EH (cell line): ENCODE data around the gene TTC38.
"Not testable (repeated sequence)": the region's sequence is repeated elsewhere in the genome, so short reads cannot be mapped to it uniquely, and the experiment has no call there.

Experiments used
- DNase-seq: peaks from one replicate; pipeline ENCODE4 v3.0.0-alpha.2; 2015; ENCODE audit warnings: low read depth

The TTC38 gene

DNA sequence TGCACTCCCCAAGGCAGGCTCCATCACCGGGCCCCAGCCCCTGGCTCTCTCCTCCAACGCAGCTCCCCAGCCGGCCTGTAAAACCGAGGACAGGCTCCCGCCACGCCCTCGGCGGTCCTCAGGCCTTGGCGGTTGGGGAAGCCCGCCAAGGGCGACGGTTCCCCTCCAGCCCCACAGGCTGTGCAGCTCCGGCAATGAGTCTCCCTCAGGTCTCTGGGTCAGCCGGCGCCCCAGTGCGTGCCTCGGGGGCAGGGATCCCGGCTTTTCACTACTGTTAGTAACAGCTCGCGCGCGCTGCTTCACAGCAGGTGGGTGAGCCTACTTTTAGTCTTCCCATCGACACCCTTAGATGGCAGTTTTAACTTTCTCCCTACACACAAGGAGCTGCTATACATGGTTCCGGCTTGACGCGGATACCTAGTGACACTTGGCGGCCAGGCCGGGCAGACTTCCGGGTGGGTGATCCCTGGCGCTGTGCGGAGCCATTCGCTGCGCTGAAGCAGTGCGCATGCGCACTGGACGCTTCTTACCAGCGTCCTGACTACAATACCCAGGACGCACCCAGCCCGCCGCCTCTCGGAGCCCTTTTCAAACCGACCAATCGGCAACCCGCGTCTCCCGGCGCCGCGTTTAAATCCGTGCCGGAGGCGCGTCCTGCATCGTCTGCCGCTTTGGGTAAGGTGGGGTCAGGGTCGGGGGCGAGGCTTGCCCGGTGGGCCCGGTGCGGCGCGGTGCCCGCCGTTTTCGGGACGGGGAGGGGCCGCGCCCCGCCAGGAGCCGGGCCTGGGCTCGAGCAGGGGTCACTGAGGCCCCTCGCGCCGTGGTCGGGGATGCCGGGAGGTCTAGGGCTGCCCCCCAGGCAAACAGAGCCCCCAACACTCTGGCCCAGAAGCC is 28.7 kb downstream of the TTC38 start, which contains the start of gene GTSE1:
Gene GTSE1 (plus strand): TSS at position 614 of the 894 bp plus-strand sequence. CDS start 531 bp downstream, outside the sequence.
- peak; percentile 98 for DNase-seq

DNA sequence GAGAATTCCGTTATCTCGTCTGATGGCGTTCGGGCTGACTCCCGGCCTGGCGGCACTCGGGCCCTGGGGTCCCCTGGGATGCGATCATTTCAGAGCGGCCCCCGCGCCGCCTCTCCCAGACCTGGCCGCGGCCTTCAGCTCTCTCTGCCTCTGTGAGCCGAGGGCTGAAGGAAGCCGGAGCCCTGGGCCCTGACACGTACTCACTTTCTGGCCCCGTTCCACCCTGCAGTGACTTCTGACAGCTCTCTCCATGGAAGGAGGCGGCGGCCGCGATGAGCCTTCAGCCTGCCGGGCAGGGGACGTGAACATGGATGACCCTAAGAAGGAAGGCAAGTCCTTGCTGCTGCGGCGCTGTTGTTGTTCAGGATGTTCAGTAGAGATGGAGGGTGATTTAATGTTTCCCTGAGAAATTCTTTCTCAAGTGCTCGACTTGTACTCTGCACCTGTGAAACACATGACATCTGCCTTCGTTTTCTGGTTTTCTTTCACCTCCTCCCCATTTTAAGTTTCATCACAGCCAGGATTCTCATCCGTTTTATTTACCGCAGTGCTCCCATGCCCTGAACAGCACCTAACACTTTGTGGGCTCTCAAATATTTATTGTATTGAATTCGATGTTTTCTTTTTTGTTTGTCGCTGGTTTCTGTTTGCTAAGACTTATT is 29.5 kb downstream of the TTC38 start:
- peak; percentile 68 for DNase-seq

DNA sequence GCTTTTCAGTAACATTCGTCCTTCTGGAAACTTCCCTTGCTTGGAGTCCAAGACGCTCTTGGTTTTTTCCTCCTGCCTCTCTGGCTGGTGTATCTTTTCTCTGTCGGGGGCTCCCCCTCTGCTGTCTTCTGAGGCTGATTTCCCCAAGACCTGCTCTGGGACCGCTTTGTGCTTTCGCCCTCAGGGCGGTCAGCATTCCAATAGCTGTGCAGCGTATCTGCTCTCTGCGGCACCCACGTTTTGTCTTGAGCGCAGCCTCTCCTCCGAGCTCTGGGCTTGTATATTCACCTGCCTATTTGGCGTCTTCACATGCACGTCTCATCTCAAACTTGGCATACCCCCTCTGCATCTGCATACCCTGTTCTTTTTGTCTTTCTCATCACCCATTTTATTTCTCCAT is 31.3 kb downstream of the TTC38 start:
- DNase-seq, result no peak

DNA sequence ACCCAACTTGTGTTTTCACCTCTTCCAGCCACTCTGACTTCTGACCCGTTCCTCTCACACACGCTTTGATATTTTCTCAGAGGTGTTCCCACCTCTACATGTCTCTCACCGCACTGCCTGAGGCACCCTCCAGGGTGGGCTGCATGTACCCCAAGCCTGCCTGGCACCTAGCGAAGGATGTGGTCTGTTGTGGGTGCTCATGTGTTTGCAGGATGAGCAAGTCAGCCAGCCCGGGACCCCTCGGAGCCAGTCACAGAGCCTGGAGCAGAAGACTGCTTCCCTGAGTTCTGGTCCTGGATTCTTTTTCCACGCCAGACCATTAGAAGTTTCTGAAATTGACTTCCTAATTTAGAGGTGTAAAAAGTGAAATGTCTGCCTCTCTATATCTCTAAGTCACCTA is 32.7 kb downstream of the TTC38 start:
- DNase-seq, result no peak

DNA sequence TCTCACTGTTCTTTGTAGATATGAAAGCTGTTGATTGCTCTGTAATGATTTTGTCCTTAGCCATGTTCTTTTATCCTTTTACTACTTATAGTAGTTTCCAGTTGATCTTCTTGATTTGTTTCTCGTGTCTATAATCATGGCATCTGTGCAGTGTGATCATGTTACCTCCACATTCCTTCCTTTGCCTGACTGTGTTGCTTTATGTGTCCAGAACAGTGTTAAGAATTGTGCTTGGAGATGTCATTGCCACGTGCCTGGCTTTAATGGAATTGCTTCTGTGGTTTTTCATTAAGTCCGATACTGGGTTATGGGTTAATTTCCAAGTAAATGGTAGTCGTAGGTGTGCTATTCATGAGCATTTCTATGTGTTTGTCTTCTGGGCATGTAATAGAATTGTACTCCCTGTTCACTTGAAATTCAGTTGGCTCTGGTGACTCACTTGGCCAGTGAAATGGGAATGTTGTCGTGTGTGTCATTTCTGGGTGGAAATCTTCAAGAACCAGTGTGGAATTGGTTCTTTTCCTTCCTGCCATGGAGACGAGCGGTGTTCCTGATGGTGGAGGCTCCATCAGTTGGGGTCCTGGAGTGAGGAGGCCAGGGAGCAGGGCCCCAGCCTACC is 35.6 kb downstream of the TTC38 start:
- peak; percentile 56 for DNase-seq

DNA sequence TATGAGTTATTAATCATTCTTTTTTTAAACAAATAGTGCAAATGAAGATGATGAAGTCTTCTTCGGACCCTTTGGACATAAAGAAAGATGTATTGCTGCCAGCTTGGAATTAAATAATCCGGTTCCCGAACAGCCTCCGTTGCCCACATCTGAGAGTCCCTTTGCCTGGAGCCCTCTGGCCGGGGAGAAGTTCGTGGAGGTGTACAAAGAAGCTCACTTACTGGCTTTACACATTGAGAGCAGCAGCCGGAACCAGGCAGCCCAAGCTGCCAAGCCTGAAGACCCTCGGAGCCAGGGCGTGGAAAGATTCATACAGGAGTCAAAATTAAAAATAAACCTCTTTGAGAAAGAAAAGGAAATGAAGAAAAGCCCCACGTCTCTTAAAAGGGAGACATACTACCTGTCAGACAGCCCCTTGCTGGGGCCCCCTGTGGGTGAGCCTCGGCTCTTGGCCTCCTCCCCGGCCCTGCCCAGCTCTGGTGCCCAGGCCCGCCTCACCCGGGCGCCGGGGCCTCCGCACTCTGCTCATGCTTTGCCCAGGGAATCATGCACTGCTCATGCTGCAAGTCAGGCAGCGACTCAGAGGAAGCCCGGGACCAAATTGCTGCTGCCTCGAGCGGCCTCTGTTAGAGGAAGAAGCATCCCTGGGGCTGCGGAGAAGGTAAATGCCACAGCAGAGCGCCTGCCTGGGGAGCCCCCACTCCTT is 40.6 kb downstream of the TTC38 start:
- DNase-seq, result no peak

DNA sequence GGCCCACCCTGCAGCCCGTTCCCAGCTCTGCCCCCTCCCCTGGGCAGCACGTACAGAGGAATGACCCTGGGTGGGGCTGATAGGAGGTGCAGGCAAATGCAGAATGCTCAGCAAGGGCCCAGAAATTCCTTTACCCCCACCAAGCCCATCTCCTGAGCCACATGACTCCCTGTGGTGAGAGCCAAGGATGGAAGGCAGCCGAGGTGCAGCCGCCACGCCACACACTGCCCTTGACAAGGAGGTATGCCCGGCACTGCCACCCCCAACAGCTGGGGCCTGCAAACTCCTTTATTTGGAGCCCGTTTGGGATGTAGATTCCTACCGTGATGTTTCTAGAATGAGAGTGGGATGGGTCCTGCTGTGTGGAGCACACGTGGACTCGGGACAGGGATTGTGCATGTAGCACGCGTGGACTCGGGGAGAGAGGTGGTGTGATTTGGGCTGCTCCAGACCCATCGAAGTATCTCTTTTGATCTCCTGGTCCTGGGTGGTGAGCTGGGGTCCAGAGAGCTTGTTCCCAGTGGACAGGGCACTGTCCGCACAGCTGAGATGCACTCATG is 41.8 kb downstream of the TTC38 start:
- DNase-seq, result no peak

DNA sequence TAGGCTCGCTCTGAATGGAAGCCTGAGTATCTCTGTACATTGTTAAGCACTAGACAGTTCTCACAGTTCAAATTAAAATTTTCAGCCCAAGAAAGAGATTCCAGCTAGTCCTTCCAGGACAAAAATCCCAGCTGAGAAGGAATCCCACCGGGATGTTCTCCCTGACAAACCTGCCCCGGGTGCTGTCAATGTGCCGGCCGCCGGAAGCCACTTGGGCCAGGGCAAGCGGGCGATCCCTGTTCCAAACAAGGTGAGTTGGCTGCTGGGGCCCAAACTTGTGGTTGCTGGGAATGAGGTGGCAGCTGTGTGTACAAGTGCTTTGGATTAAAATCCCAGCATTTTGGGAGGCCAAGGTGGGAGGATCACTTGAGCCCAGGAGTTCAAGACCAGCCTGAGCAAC is 44.2 kb downstream of the TTC38 start:
- DNase-seq, result no peak

DNA sequence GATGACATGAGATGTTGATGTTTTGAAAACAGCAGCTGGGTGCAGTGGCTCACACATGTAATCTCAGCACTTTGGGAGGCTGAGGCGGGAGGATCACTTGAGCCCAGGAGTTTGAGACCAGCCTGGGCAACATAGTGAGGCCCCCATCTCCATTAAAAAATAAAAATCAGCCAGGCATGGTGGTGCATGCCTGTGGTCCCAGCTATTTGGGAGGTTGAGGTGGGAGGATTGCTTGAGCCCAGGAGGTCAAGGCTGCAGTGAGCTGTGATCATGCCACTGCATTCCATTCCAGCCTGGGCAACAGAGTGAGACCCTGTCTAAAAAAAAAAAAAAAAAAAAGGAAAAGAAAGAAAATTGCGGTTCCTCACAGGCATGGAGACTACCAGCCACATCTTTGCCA is 45.0 kb downstream of the TTC38 start:
- not testable (repeated sequence) for DNase-seq

DNA sequence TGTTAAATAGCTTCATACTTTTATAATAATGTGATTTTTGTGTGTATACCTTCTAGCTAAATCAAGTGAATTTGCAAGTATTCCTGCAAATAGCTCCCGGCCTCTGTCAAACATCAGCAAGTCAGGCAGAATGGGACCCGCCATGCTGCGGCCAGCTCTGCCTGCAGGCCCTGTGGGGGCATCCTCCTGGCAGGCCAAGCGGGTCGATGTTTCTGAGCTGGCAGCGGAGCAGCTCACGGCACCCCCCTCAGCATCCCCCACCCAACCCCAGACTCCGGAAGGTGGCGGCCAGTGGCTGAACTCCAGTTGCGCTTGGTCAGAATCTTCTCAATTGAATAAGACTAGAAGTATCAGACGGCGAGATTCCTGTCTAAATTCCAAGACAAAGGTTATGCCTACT is 48.2 kb downstream of the TTC38 start:
- no peak for DNase-seq

DNA sequence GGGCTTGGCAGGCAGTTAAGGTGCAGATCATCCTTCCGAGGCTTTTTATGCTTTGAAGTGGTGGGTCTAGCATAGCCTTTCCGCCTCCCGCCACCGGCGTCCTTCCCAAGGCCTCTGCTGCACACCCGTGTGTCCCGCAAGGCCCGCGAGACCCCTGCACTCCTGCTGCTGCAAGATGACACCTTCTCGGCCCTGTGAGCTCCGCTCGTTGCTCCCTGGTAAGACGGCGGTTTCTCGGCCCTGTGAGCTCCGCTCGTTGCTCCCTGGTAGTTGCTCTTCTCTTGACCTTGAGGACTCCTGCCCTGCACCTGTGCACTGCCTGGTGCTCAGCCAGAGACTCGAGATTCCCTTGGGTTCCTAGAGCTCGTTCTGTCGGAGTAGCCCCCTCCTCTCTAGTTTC is 49.8 kb downstream of the TTC38 start:
- DNase-seq, result no peak

DNA sequence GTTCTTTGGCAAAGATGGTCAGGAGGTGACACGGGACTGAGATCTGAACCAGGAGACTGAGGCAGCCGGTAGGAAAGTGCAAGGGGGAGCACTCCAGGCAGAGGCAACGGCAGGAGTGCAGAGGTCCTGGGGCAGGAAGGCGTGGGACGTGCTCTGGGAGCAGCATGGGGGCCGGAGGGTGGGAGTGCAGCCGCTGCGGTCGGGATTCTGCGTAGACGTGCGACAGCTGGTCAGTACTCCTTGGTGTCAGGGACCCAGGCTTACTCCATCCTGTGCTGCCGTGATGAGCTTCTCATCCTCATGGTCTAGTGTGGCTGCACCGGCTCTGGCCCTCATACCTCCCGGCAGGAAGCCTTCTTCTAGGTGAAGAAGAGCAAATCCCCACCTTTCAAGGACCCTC is 50.8 kb downstream of the TTC38 start:
- DNase-seq, result no peak

DNA sequence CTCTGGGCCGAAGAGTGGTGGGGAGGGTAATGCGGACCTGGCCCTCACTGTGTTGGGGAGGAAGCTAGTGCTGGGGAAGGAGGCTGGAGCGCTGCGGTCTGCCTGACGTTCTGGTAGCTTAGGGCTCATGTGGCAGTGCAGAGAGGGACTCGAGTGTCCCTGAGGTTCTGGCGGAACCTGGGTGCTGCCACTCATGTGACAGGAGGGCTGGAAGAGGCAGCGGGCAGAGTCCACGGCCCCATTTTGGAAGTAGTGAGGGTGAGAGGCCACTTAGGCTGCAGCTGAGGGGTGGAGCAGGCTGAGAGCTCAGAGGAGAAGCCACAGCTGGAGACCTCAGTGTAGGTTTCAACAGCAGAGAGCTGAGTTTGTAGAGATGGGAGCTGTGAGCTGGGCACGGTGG is 51.5 kb downstream of the TTC38 start:
- no peak for DNase-seq

DNA sequence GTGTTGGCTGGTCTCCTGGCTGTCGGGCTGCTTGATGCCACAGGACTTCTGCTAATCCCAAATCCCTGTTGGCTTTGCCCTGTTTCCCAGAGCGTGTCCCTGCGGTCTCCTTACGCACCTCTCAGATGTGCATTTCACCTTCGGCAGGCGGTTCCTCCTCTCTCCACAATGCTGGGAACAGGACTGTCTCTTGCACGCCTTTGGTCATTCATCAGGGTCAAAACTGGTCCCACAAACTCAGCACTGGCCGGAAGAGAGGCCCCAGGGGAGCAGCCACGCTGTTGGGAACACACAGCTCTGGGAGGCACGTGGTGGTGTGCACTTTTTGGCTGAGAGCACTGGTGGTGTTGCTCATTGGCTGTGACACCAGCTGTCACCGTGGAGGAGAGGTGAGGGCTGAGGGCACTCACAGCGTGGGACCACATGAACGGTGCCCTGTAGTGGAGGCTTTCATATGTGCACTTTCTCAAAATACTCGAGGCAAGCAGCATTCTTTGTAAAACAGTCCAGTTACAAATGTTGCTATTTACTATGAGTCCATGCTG is 52.4 kb downstream of the TTC38 start:
- DNase-seq, result no peak

DNA sequence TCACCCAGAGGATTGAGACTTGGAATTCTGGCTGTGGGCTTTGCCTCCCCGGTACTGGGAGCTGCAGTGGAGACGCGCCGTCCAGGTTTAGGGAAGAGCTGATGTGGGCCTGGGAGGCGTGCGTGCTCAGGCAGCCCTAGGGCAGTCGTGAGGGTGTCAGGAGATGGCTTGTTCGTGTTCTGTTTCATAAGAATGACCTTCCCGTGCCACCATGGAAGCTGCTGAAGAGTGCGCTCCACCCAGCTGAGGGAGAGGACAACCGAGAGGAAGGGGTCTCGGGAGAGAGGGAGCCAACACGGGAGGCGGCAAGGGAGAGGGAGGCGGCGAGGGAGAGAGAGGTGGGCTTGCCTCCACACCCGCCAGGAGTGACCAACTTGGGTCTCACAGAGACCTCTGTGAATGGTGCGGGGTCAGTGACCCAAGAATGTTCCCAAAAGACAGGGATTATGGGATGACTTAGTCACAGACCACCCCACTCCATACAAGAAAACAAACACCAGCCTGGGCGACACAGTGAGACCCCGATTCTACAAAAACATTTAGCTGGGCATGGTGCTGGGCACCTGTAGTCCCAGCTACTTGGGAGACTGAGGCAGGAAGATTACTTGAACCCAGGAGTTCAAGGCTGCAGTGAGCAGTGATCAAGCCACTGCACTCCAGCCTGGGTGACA is 53.0 kb downstream of the TTC38 start:
- no peak for DNase-seq

DNA sequence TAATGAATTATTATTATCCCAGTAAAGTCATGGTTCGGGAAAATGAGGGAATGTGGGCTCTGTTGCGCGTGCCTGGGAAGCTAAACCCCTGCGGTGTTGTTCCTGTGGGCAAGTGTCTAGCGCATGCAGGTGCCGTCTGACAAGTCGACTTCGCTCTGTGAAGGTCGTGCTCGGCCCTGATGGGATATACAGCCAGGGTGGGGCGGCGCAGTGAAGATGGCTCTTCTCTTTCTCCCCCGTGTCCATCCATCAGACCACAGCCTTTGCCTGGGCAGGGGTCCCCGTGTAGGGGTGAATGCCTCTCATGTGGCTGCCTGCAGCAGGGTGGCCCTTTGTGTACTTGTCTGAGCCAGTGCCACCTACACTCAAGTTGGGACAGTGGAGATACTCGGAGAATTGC is 54.9 kb downstream of the TTC38 start:
- no peak for DNase-seq

DNA sequence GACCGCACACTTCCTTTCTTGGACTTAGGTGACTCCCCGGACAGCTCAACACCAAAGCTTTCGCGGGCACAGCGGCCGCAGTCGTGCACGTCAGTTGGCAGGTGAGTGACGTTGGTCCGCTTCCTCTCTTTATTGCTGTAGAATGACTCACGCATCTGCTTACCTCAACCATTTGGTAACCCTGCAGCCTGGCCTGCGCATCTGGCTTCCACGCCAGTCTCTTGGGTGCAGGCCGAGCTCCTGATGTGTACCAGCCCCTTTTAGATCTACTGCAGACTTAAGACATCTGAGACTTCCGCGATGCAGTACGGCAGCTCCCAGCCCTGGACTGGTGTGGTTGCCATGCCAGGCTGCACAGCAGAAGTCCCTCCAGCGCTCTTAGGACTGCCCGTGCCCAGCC is 55.4 kb downstream of the TTC38 start:
- DNase-seq, result no peak

DNA sequence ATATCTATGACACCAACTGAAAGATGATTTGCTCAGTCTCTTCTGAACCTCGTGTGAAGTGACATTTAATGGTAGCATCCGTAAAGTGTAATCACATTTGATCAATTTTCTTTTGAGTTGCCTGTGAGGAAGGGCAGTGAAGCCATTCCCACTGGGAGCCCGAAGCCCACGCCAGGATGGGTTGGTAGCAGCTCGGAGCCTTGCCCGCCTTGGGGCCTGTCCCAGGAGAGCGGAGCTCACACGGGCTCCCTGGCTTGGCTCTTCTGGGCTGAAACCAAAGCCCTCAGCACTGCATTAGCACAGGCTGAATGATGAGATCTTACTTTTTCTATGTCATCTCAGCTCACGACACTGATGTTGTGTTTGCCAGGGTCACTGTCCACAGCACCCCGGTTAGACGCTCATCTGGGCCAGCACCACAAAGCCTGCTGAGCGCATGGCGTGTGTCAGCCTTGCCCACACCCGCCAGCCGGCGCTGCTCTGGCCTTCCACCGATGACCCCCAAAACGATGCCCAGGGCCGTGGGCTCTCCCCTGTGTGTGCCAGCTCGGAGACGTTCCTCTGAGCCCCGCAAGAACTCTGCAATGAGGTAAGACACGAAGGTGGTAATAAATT is 58.4 kb downstream of the TTC38 start:
- no peak for DNase-seq

DNA sequence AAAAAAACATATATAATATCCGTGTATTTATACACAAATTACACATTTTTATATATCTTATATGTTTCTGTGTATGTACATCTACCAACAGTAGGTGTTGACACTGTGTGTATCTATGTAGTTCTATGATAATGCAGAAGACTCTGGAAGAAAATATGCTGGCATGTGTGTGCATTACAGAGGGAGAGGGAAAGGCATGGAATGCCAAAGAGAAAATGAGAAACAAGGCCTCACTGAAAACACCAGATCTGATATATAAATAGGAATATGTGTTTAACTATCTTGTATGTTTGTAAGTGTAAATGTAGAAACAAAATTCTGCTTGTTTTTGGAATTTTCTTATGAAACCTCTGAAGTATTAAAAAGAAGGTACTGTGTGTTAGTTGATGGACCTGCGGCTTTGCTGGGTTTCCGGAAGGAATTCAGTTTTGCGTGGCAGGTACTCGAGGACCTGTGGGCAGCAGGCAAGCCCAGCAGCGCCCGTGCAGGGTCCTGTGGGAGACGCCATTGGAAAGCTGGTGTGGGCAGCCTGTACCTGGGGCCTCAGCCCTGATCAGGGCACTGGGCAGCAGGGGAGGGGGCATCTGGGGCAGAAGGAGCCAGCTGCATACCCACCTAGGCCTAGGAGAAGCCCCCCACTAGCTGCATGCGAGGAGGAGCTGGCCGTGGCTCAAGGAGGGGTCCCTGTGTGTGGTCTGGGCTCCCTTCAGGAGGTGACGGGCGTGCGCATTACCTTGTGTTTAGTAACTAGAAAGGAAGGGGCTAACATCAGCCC is 60.1 kb downstream of the TTC38 start:
- DNase-seq, result no peak

DNA sequence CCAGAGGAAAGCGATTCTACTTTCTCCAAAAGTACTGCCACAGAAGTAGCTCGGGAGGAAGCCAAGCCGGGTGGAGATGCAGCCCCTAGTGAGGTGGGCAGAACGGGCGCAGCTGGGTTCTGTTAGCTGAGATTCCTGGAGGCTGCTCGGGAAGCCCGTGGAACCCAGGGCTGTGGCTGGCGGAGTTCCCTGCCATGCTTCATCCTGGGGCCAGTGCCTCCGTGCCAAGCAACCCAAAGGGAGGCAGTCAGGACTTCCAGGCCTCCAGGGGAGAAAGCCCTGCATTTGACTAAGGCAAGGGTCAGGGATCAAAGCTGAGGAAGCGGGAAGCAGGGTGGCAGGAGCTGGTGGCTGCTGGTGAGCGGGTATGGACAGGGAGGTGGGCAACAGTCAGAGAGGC is 61.0 kb downstream of the TTC38 start:
- DNase-seq, result no peak
